GM12878 (cell line): Measurements from ENCODE around the gene STAT4. TPM values are rescaled to one million over a fixed set of nuclear protein-coding genes. Genes with fewer than 3 reads are reported as not detected.

Experiments
- ATAC-seq: fragments of 200-7000 bp; cut with Tn5 transposase; 3 replicates; pipeline ENCODE4 v1.9.1; 2020; ENCODE audit warnings: mild to moderate bottlenecking, moderate library complexity
- BruUV-seq: library from RNA; stranded (reverse); fragments of 400-500 nt; replicated peaks from 2 replicates; lab custom pipeline; 2021; lab: Mats Ljungman, UMichigan
- CTCF ChIA-PET: fragments of 300-600 bp; sonication (Branson Sonifier 250); formaldehyde crosslinking; extraction: SDS; loops from one replicate; lab custom pipeline; 2021; ENCODE audit warnings: inconsistent platforms; lab: Yijun Ruan, JAX
- POLR2A ChIA-PET: fragments of 350-600 bp; formaldehyde crosslinking; extraction: SDS; loops from one replicate; lab custom pipeline; 2021; ENCODE audit warnings: inconsistent platforms; lab: Charles Lee
- RAD21 ChIA-PET: fragments of 300-600 bp; sonication (Branson Sonifier 250); formaldehyde crosslinking; loops from one replicate; lab custom pipeline; 2023; ENCODE audit warnings: antibody characterized with exemption; ENCODE audit not compliant: unreplicated experiment; lab: Charles Lee
- SMC1A ChIA-PET: fragments of 300-600 bp; sonication (Branson Sonifier 250); formaldehyde crosslinking; loops from one replicate; lab custom pipeline; 2023; ENCODE audit not compliant: unreplicated experiment, uncharacterized antibody; lab: Charles Lee
- DNase-seq: peaks from one replicate; pipeline ENCODE4 v3.0.0-alpha.2; 2011; ENCODE audit warnings: low read depth, low spot score
- FAIRE-seq: peaks from 3 replicates; lab custom pipeline; 2011; peaks lifted over from hg19 to GRCh38; lab: Jason Lieb, UNC
- H2AFZ ChIP-seq: 2 replicates; pipeline ENCODE4 v1.6.0; 2011; ENCODE audit warnings: low read depth, low read length, control low read depth; ENCODE audit not compliant: control insufficient read depth
- H3K27ac ChIP-seq: 2 replicates; pipeline ENCODE4 v1.5.1; 2011; ENCODE audit warnings: control low read depth; ENCODE audit not compliant: control insufficient read depth, insufficient read depth
- H3K27me3 ChIP-seq, 2 experiments: replicated peaks in 1 of 2; 2 replicates each; pipeline versions ENCODE4 v1.6.0 to v1.6.1; 2011; ENCODE audit warnings: low read length in 1 of 2; ENCODE audit not compliant: control insufficient read depth in 2 of 2, insufficient read depth in 2 of 2
- H3K36me3 ChIP-seq, 2 experiments: 2 replicates each; pipeline ENCODE4 v1.5.1; 2011; ENCODE audit warnings: low read length in 1 of 2; ENCODE audit not compliant: control insufficient read depth in 2 of 2, insufficient read depth in 2 of 2
- H3K4me1 ChIP-seq: 2 replicates; pipeline ENCODE4 v1.6.1; 2011; ENCODE audit warnings: mild to moderate bottlenecking, low read length, moderate library complexity, mixed read lengths; ENCODE audit not compliant: control insufficient read depth, insufficient read depth
- H3K4me2 ChIP-seq: 2 replicates; pipeline ENCODE4 v1.6.0; 2011; ENCODE audit warnings: control low read depth; ENCODE audit not compliant: control insufficient read depth, insufficient read depth
- H3K4me3 ChIP-seq: fragments of 200-600 bp; sonication (generic); 2 replicates; pipeline ENCODE4 v1.5.1; 2016
- H3K79me2 ChIP-seq: 2 replicates; pipeline ENCODE4 v1.6.0; 2011; ENCODE audit warnings: low read length; ENCODE audit not compliant: control insufficient read depth, insufficient read depth
- H3K9ac ChIP-seq: 2 replicates; pipeline ENCODE4 v1.8.0; 2011; ENCODE audit warnings: low read length, control low read depth, mixed read lengths; ENCODE audit not compliant: control insufficient read depth, insufficient read depth
- H3K9me3 ChIP-seq: replicated peaks from 3 replicates; pipeline ENCODE4 v1.5.1; 2011; ENCODE audit warnings: mild to moderate bottlenecking, low read length; ENCODE audit not compliant: control insufficient read depth, insufficient read depth
- H4K20me1 ChIP-seq: 2 replicates; pipeline ENCODE4 v1.6.0; 2011; ENCODE audit not compliant: control insufficient read depth, insufficient read depth
- BMI1 ChIP-seq: fragments of 450-650 bp; IDR thresholded peaks from 2 replicates; pipeline ENCODE4 v1.6.1; 2016; ENCODE audit warnings: mild to moderate bottlenecking, moderate library complexity, borderline replicate concordance
- CBFB ChIP-seq: IDR thresholded peaks from 2 replicates; pipeline ENCODE4 v1.6.1; 2016; ENCODE audit warnings: antibody characterized with exemption, low read depth
- EED ChIP-seq: sonication (generic); IDR thresholded peaks from 2 replicates; pipeline ENCODE4 v1.6.1; 2016; ENCODE audit warnings: antibody characterized with exemption, low read depth
- ETV6 ChIP-seq, 2 experiments: fragments of 450-650 bp in 1 of 2; IDR thresholded peaks in 1 of 2; conservative IDR thresholded peaks in 1 of 2; 2 replicates each; pipeline ENCODE4 v1.6.1; 2014; ENCODE audit warnings: antibody characterized with exemption in 1 of 2, borderline replicate concordance in 1 of 2, low read depth in 1 of 2, mild to moderate bottlenecking in 1 of 2, moderate library complexity in 1 of 2
- HDGF ChIP-seq: fragments of 450-650 bp; IDR thresholded peaks from 2 replicates; pipeline ENCODE4 v1.6.1; 2016; ENCODE audit warnings: antibody characterized with exemption
- JUNB ChIP-seq: IDR thresholded peaks from 2 replicates; pipeline ENCODE4 v1.6.1; 2016; ENCODE audit warnings: antibody characterized with exemption, mild to moderate bottlenecking
- SIX5 ChIP-seq: IDR thresholded peaks from 2 replicates; pipeline ENCODE4 v1.6.1; 2011; ENCODE audit warnings: mild to moderate bottlenecking, low read depth, low read length, moderate library complexity; ENCODE audit not compliant: severe bottlenecking
- SREBF1 ChIP-seq: IDR thresholded peaks from 2 replicates; pipeline ENCODE4 v1.6.1; 2012; ENCODE audit warnings: mild to moderate bottlenecking, low read length
- ZNF384 ChIP-seq: IDR thresholded peaks from 2 replicates; pipeline ENCODE4 v1.6.1; 2012; ENCODE audit warnings: low read depth, mild to moderate bottlenecking, low read length, improper control_type of control experiment, borderline replicate concordance
- WGBS: methylation state at CpG from one replicate; pipeline ENCODE4 v1.1.6; 2016; ENCODE audit warnings: low lambda C conversion rate; ENCODE audit not compliant: insufficient replicate concordance, insufficient coverage; ENCODE audit errors: missing lambda C conversion rate; 5-methylcytosine and 5-hydroxymethylcytosine counted together
- in situ Hi-C: fragments of 300-500 bp; cut with MboI; formaldehyde crosslinking; loops from 9 replicates; pipeline ENCODE4 v1.14.3; 2018; ENCODE audit warnings: mixed read lengths
- intact Hi-C: fragments of 100-400 bp; cut with micrococcal nuclease; formaldehyde crosslinking; loops from one replicate; pipeline ENCODE4 v1.14.2; 2022; ENCODE audit not compliant: unreplicated experiment
- polyA plus RNA-seq, 11 experiments: library from polyadenylated mRNA; depleted of rRNA in 4 of 11; unstranded in 6 of 11; stranded (reverse) in 5 of 11; fragments of >200 nt; fragmentation: Nextera tagmentation in 4 of 11; fragmentation: Illumina TruSeq in 1 of 11; extraction: Ambion mirVana in 4 of 11; extraction: Trizol in 1 of 11; gene quantifications; 1 replicate in 1 of 11; 2 replicates in 10 of 11; pipeline versions ENCODE4 v1.2.1 to v1.2.3, GENCODE V29; 2011 to 2016; ENCODE audit warnings: inconsistent platforms in 2 of 11, missing spikeins in 2 of 11, low read depth in 1 of 11
- total RNA-seq, 4 experiments: library from RNA; depleted of rRNA in 3 of 4; stranded (reverse); fragments of >200 nt in 3 of 4; fragmentation: Illumina TruSeq in 1 of 4; extraction: Trizol in 1 of 4; gene quantifications; 2 replicates each; pipeline versions ENCODE4 v1.2.1 to v1.2.3, GENCODE V29; 2013 to 2021
- TF ChIP-seq, protein P1 (sequence below): fragments of 450-650 bp; IDR thresholded peaks from 2 replicates; pipeline ENCODE4 v1.6.1; 2016; ENCODE audit warnings: mild to moderate bottlenecking, moderate library complexity, borderline replicate concordance
- TF ChIP-seq, protein P2 (sequence below): fragments of 450-650 bp; IDR thresholded peaks from 2 replicates; pipeline ENCODE4 v1.6.1; 2016; ENCODE audit warnings: mild to moderate bottlenecking
- TF ChIP-seq, protein P3 (sequence below): fragments of 450-650 bp; IDR thresholded peaks from 2 replicates; pipeline ENCODE4 v1.6.1; 2018; ENCODE audit warnings: mild to moderate bottlenecking, low read depth, moderate library complexity; ENCODE audit not compliant: partially characterized antibody

STAT4 gene
- total and polyA plus RNA-seq, 10 of the 15 experiments (the other 5 are each of a cell fraction or from before 2014, with no cell fraction given) = 3.1 to 9.3 (median 7.1) TPM

DNA sequence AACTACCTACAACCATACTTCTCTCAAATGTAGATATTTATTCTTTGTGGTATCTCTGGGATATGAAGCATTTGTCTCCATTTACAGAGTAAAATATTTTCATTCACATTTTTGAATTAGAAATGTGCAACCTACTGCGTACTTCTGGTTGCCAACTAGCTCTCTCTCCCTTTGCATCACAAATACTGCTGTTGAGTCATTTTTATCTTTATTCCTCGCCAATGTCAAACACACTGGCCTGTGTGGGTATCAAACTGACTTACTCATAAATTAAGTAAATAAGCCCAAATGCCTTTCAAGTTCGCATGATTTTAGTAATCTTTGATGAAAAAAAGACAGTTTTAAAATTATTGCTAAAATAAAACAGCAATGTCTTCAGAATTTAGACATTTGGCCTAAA, 67.3 kb downstream of the STAT4 start:
- intact Hi-C loops = no loop called here
- BruUV-seq = no TSS peak
- H3K79me2 ChIP-seq = no peaks in the 10 kb centered on the region
- ChIA-PET RAD21 (no interaction called here), POLR2A (no interaction called here), CTCF (no interaction called here)
- no peaks in the 10 kb centered on the region for H3K36me3 ChIP-seq
- no peak overlapping the region for H3K9ac ChIP-seq
- H4K20me1 ChIP-seq = no peaks in the 10 kb centered on the region; the same call in 1 of the 2 replicates
- no peak for ATAC-seq
- H3K27ac ChIP-seq = no peak overlapping the region
- no peak for FAIRE-seq
- no peak overlapping the region for H3K4me3 ChIP-seq
- TF ChIP-seq JUNB = no peak
- TF ChIP-seq EED = no peak
- TF ChIP-seq, protein P1, sequence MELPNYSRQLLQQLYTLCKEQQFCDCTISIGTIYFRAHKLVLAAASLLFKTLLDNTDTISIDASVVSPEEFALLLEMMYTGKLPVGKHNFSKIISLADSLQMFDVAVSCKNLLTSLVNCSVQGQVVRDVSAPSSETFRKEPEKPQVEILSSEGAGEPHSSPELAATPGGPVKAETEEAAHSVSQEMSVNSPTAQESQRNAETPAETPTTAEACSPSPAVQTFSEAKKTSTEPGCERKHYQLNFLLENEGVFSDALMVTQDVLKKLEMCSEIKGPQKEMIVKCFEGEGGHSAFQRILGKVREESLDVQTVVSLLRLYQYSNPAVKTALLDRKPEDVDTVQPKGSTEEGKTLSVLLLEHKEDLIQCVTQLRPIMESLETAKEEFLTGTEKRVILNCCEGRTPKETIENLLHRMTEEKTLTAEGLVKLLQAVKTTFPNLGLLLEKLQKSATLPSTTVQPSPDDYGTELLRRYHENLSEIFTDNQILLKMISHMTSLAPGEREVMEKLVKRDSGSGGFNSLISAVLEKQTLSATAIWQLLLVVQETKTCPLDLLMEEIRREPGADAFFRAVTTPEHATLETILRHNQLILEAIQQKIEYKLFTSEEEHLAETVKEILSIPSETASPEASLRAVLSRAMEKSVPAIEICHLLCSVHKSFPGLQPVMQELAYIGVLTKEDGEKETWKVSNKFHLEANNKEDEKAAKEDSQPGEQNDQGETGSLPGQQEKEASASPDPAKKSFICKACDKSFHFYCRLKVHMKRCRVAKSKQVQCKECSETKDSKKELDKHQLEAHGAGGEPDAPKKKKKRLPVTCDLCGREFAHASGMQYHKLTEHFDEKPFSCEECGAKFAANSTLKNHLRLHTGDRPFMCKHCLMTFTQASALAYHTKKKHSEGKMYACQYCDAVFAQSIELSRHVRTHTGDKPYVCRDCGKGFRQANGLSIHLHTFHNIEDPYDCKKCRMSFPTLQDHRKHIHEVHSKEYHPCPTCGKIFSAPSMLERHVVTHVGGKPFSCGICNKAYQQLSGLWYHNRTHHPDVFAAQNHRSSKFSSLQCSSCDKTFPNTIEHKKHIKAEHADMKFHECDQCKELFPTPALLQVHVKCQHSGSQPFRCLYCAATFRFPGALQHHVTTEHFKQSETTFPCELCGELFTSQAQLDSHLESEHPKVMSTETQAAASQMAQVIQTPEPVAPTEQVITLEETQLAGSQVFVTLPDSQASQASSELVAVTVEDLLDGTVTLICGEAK = no peak
- no peak for TF ChIP-seq ZNF384
- TF ChIP-seq CBFB = no peak
- TF ChIP-seq, protein P2, sequence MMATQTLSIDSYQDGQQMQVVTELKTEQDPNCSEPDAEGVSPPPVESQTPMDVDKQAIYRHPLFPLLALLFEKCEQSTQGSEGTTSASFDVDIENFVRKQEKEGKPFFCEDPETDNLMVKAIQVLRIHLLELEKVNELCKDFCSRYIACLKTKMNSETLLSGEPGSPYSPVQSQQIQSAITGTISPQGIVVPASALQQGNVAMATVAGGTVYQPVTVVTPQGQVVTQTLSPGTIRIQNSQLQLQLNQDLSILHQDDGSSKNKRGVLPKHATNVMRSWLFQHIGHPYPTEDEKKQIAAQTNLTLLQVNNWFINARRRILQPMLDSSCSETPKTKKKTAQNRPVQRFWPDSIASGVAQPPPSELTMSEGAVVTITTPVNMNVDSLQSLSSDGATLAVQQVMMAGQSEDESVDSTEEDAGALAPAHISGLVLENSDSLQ = no peak
- TF ChIP-seq SIX5 = no peak
- no peak for TF ChIP-seq HDGF
- TF ChIP-seq SREBF1 = no peak
- no peak for TF ChIP-seq BMI1
- TF ChIP-seq, protein P3, sequence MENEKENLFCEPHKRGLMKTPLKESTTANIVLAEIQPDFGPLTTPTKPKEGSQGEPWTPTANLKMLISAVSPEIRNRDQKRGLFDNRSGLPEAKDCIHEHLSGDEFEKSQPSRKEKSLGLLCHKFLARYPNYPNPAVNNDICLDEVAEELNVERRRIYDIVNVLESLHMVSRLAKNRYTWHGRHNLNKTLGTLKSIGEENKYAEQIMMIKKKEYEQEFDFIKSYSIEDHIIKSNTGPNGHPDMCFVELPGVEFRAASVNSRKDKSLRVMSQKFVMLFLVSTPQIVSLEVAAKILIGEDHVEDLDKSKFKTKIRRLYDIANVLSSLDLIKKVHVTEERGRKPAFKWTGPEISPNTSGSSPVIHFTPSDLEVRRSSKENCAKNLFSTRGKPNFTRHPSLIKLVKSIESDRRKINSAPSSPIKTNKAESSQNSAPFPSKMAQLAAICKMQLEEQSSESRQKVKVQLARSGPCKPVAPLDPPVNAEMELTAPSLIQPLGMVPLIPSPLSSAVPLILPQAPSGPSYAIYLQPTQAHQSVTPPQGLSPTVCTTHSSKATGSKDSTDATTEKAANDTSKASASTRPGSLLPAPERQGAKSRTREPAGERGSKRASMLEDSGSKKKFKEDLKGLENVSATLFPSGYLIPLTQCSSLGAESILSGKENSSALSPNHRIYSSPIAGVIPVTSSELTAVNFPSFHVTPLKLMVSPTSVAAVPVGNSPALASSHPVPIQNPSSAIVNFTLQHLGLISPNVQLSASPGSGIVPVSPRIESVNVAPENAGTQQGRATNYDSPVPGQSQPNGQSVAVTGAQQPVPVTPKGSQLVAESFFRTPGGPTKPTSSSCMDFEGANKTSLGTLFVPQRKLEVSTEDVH = no peak
- no peak for TF ChIP-seq ETV6 (conservative IDR thresholded peaks at IDR 0.05 in 1 of 2, IDR thresholded peaks at IDR 0.05 in 1 of 2; ENCODE audit: borderline replicate concordance in 1 of 2, low read depth in 1 of 2)
- TF ChIP-seq, all 136 proteins: peak for 0
- H2AFZ ChIP-seq = no peak overlapping the region
- WGBS = 16% methylated on average over 3 of the region's 3 CpGs
- no peak for DNase-seq
- in situ Hi-C loops = no loop called here
- H3K9me3 ChIP-seq = no peaks in the 10 kb centered on the region
- H3K4me2 ChIP-seq = no peak overlapping the region
- no peaks in the 10 kb centered on the region for H3K4me1 ChIP-seq
- no peaks in the 10 kb centered on the region for H3K27me3 ChIP-seq
- SMC1A ChIA-PET = no interaction called here
